ENCODE data around the gene GPRIN2. TPM values are rescaled to one million over a fixed set of nuclear protein-coding genes. Genes with fewer than 3 reads are reported as not detected.

Gene GPRIN2
- total RNA-seq, 2 experiments from 2014 or later = not detected

Other genes with a start within 250 kb of the GPRIN2 start
- not detected for gene ANXA8L1, start 180.9 kb downstream of the GPRIN2 start, total RNA-seq
- not detected for gene NPY4R, start 90.7 kb downstream of the GPRIN2 start, total RNA-seq
- gene SYT15, start 22.5 kb upstream of the GPRIN2 start, total RNA-seq = under 1 TPM; 0.42 to 0.63 TPM

Measured in activated CD8-positive, alpha-beta memory T cell treated with anti-CD3 and anti-CD28 coated beads for 36 hours (primary cell).